Left ventricle myocardium superior (tissue), 1 donor: ENCODE results near the gene SRSF4. TPM values are rescaled to one million over a fixed set of nuclear protein-coding genes. Genes with fewer than 3 reads are reported as not detected.
"Not testable (repeated sequence)": the region's sequence is repeated elsewhere in the genome, so short reads cannot be mapped to it uniquely, and the experiment has no call there.

Experiments
- ATAC-seq: fragments of 200-7000 bp; cut with Tn5 transposase; one replicate; pipeline ENCODE4 v1.9.1; 2020; ENCODE audit warnings: mild to moderate bottlenecking, moderate library complexity
- DNase-seq: peaks from one replicate; pipeline ENCODE4 v3.0.0-alpha.2; 2020
- intact Hi-C: fragments of 100-400 bp; cut with micrococcal nuclease; formaldehyde crosslinking; loops from one replicate; pipeline ENCODE4 v1.11.0; 2022
- total RNA-seq: library from RNA; stranded (reverse); fragmentation: NEBNext Ultra II Directional; extraction: Animal tissue kit (Norgen Biotek cat#: 25700); gene quantifications from one replicate; pipeline ENCODE4 v1.2.1, GENCODE V29; 2021
- donor health status: DM: no; HTN: yes; CAD: no; lungs with severe emphysema.

Gene SRSF4
- total RNA-seq, 1 donor from 2014 or later, result 53.8 TPM

- intact Hi-C loops, result no loop called here
- DNase-seq (no peak), ATAC-seq (no peak)
Measured at GRCh38 chr1:29172415-29172939, 9.2 kb downstream of the SRSF4 start.

GRCh38 chr1:29171521-29171920, 10.2 kb downstream of the SRSF4 start:
- intact Hi-C loops, result no loop called here
- ATAC-seq (no peak), DNase-seq (no peak)

GRCh38 chr1:29171089-29171488, 10.6 kb downstream of the SRSF4 start:
- ATAC-seq (peak; percentile 31), DNase-seq (no peak)
- intact Hi-C loops, result no loop called here

GRCh38 chr1:29169976-29170375, 11.7 kb downstream of the SRSF4 start:
- intact Hi-C loops, result no loop called here

GRCh38 chr1:29167904-29168303, 13.8 kb downstream of the SRSF4 start:
- intact Hi-C loops, result no loop called here
- DNase-seq, result no peak
- no peak for ATAC-seq

More at GRCh38 chr1:29169976-29170375, 11.7 kb downstream of the SRSF4 start:
- ATAC-seq (no peak), DNase-seq (no peak)

GRCh38 chr1:29166291-29166878, 15.3 kb downstream of the SRSF4 start:
- intact Hi-C loops, result no loop called here
- DNase-seq (no peak), ATAC-seq (no peak)

- ATAC-seq, result no peak
- no peak for DNase-seq
- intact Hi-C loops, result no loop called here
Measured at GRCh38 chr1:29164588-29164987, 17.1 kb downstream of the SRSF4 start.

- DNase-seq (peak; percentile 59), ATAC-seq (peak; percentile 81)
- intact Hi-C loops, result no loop called here
Measured at GRCh38 chr1:29162476-29163138, 19.1 kb downstream of the SRSF4 start.

GRCh38 chr1:29162025-29162424, 19.7 kb downstream of the SRSF4 start:
- no peak for ATAC-seq
- intact Hi-C loops, result no loop called here
- no peak for DNase-seq

- ATAC-seq (no peak), DNase-seq (no peak)
- intact Hi-C loops, result no loop called here
Measured at GRCh38 chr1:29159773-29160172, 21.9 kb downstream of the SRSF4 start.

GRCh38 chr1:29157269-29157601, 24.5 kb downstream of the SRSF4 start:
- no peak for ATAC-seq
- no peak for DNase-seq
- intact Hi-C loops, result no loop called here

GRCh38 chr1:29156543-29157268, 25.0 kb downstream of the SRSF4 start:
- intact Hi-C loops, result no loop called here
- ATAC-seq, result peak; percentile 67
- DNase-seq, result no peak

GRCh38 chr1:29152046-29152805, 29.5 kb downstream of the SRSF4 start:
- intact Hi-C loops, result no loop called here
- ATAC-seq (no peak), DNase-seq (no peak)

- intact Hi-C loops, DNase-seq, ATAC-seq: not testable (repeated sequence)
Measured at GRCh38 chr1:29150346-29150745, 31.4 kb downstream of the SRSF4 start.

- ATAC-seq (no peak), DNase-seq (no peak)
- intact Hi-C loops, result no loop called here
Measured at GRCh38 chr1:29148656-29149491, 32.8 kb downstream of the SRSF4 start.

- DNase-seq (no peak), ATAC-seq (peak; percentile 44)
- intact Hi-C loops, result no loop called here
Measured at GRCh38 chr1:29145739-29146437, 35.8 kb downstream of the SRSF4 start.

GRCh38 chr1:29144178-29144577, 37.5 kb downstream of the SRSF4 start:
- ATAC-seq (no peak), DNase-seq (no peak)
- intact Hi-C loops, result no loop called here

GRCh38 chr1:29142714-29143113, 39.0 kb downstream of the SRSF4 start:
- intact Hi-C loops, result no loop called here
- DNase-seq (no peak), ATAC-seq (no peak)
